Measurements from ENCODE around the gene STK38. TPM values are rescaled to one million over a fixed set of nuclear protein-coding genes. Genes with fewer than 3 reads are reported as not detected.
A peak's percentile ranks its signal among the peaks of the same experiment; 100 is the strongest.

STK38 gene
- total and polyA plus RNA-seq, 9 of the 15 experiments (the other 6 are each of a cell fraction or from before 2014, with no cell fraction given) = 5.7 to 28.7 (median 19.5) TPM

DNA sequence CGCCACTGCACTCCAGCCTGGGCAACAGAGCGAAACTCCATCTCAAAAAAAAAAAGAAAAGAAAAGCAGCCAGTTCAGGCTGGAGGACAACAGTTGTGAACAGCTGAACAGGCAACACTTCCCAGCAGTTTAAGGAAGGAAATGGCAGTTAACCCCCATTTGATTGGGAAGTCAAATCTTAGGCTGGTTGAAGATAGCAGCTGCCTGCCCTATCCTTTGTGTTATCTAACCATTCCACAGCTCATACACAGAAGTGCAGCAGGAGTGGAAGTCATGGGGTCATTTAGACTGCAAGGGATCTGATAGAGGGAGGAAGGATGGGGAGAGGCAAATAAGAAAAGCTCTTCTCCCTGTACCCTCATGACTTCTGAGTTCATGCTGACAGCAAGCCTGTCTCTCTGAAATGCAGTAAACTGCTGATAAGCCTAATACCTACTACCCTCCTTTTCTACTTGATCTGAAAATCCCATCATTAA is 69.2 kb downstream of the STK38 start (continued):
- TF ChIP-seq, protein P1, sequence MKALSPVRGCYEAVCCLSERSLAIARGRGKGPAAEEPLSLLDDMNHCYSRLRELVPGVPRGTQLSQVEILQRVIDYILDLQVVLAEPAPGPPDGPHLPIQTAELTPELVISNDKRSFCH (CRISPR knock-in tag; IDR thresholded peaks at IDR 0.05) = no peak
- TF ChIP-seq, protein P1 (tag; IDR thresholded peaks at IDR 0.05) = 0 out of 2 replicates have a peak, but pooled peaks have one; percentile 26
- peak; percentile 94 for TF ChIP-seq TCF3 (CRISPR knock-in tag; IDR thresholded peaks at IDR 0.05)
- TF ChIP-seq, protein P2, sequence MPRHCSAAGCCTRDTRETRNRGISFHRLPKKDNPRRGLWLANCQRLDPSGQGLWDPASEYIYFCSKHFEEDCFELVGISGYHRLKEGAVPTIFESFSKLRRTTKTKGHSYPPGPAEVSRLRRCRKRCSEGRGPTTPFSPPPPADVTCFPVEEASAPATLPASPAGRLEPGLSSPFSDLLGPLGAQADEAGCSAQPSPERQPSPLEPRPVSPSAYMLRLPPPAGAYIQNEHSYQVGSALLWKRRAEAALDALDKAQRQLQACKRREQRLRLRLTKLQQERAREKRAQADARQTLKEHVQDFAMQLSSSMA (CRISPR knock-in tag; IDR thresholded peaks at IDR 0.05) = no peak
- TF ChIP-seq, protein P3, sequence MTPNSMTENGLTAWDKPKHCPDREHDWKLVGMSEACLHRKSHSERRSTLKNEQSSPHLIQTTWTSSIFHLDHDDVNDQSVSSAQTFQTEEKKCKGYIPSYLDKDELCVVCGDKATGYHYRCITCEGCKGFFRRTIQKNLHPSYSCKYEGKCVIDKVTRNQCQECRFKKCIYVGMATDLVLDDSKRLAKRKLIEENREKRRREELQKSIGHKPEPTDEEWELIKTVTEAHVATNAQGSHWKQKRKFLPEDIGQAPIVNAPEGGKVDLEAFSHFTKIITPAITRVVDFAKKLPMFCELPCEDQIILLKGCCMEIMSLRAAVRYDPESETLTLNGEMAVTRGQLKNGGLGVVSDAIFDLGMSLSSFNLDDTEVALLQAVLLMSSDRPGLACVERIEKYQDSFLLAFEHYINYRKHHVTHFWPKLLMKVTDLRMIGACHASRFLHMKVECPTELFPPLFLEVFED (CRISPR knock-in tag; conservative IDR thresholded peaks at IDR 0.05) = no peak
- no peak for TF ChIP-seq PHF20 (IDR thresholded peaks at IDR 0.05; ENCODE audit: partially characterized antibody)
- no peak for TF ChIP-seq CHD1 (IDR thresholded peaks at IDR 0.05; ENCODE audit: low read length)
- TF ChIP-seq ZFP36 (IDR thresholded peaks at IDR 0.05; ENCODE audit: low read depth, low read length, partially characterized antibody) = no peak
- no peak for TF ChIP-seq PYGO2 (tag; IDR thresholded peaks at IDR 0.05)
- TF ChIP-seq MBD2 (IDR thresholded peaks at IDR 0.05; ENCODE audit: borderline replicate concordance, low read depth) = 0 out of 2 replicates have a peak, but pooled peaks have one; percentile 42
- TF ChIP-seq ZNF551 (CRISPR knock-in tag; IDR thresholded peaks at IDR 0.05) = no peak
- TF ChIP-seq HSF4 (CRISPR knock-in tag; IDR thresholded peaks at IDR 0.05; ENCODE audit: borderline replicate concordance) = no peak
- no peak for TF ChIP-seq POLR2AphosphoS2 (IDR thresholded peaks at IDR 0.05; ENCODE audit: low read length)
- no peak for TF ChIP-seq ZNF347 (CRISPR knock-in tag; IDR thresholded peaks at IDR 0.05; ENCODE audit: low read depth)
- TF ChIP-seq ESRRA (IDR thresholded peaks at IDR 0.05; ENCODE audit: borderline replicate concordance, low read depth) = peak; percentile 67; the same call in 1 of the 2 replicates
- no peak for TF ChIP-seq ZNF12 (CRISPR knock-in tag; IDR thresholded peaks at IDR 0.05)
- TF ChIP-seq MTA3 (IDR thresholded peaks at IDR 0.05; ENCODE audit: borderline replicate concordance) = peak; percentile 79
- no peak for TF ChIP-seq ZNF589 (CRISPR knock-in tag; IDR thresholded peaks at IDR 0.05; ENCODE audit: low read depth)
- no peak for TF ChIP-seq ZNF830 (CRISPR knock-in tag; IDR thresholded peaks at IDR 0.05)
- TF ChIP-seq ZBTB17 (CRISPR knock-in tag; IDR thresholded peaks at IDR 0.05) = no peak
- TF ChIP-seq MED1 (CRISPR knock-in tag; IDR thresholded peaks at IDR 0.05; ENCODE audit: borderline replicate concordance) = no peak
- TF ChIP-seq ZNF699 (CRISPR knock-in tag; IDR thresholded peaks at IDR 0.05; ENCODE audit: insufficient replicate concordance) = no peak
- peak in 1 of 2 experiments; percentile 29; a peak in 1 of 3 replicates for TF ChIP-seq CBX3 (IDR thresholded peaks at IDR 0.05; ENCODE audit: borderline replicate concordance in 1 of 2, low read length in 2 of 2)
- no peak for TF ChIP-seq ZNF184 (CRISPR knock-in tag; IDR thresholded peaks at IDR 0.05)
- no peak for TF ChIP-seq ARHGAP35 (IDR thresholded peaks at IDR 0.05; ENCODE audit: partially characterized antibody)
- no peak for TF ChIP-seq SIRT6 (IDR thresholded peaks at IDR 0.05; ENCODE audit: low read depth, low read length)
- TF ChIP-seq GABPA (tag; conservative IDR thresholded peaks at IDR 0.05; ENCODE audit: low read depth) = 0 out of 2 replicates have a peak, but pooled peaks have one; percentile 22
- peak; percentile 72; the same call in 1 of the 2 replicates for TF ChIP-seq GATAD2A (IDR thresholded peaks at IDR 0.05)

All from K562 (cell line).